OCI-LY7 (cell line): ENCODE results near the gene KDM4B.

Source experiments
- CTCF ChIP-seq: fragments of 200-600 bp; sonication (generic); conservative IDR thresholded peaks from 2 replicates; pipeline ENCODE4 v1.5.1; 2014; ENCODE audit warnings: mild to moderate bottlenecking, antibody characterized with exemption, low read length, moderate library complexity, mixed read lengths
- EZH2phosphoT487 ChIP-seq: fragments of 200-600 bp; sonication (generic); IDR thresholded peaks from 2 replicates; pipeline ENCODE4 v1.6.1; 2018; ENCODE audit warnings: low read depth, borderline replicate concordance, mild to moderate bottlenecking, mixed run types, antibody characterized with exemption, low read length, moderate library complexity, mixed read lengths

GRCh38 chr19:4972509-4973230, 3.8 kb downstream of the KDM4B start:
- TF ChIP-seq CTCF (no peak), EZH2phosphoT487 (no peak)
